ENCODE data around the gene LNP1.

DNA sequence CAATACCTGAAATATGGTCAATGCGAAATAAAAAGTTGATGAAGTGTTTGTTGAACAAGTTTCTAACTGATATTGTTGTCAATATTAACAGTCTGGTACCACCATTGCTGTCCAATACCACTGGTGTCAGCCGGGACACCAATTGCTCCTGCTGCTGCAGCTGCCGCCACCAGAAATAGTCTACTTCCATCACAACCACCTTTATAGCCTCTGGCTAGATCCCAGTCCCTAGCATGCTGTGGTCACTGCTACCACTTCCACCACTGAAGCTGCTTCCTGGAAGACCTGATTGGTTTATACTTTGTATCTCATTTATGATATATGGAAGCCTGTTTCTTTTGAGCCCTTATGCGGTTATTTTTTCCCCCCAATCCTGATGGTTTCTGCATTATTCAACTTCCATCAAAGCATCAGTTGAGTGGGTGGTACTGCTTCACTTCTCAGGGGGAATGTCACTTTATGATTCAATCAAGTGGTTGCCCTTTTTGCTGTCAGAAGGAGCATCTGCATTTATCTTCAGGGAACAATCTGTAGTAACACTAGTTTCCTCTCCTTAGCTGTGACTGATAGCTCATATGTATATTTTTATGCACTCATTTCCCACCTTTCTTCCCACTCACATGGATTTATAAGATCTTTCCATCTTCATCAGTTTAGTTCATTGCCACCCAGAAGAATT lies 11.7 kb downstream of the LNP1 start:
- no peak for TF ChIP-seq POLR2AphosphoS5 (IDR thresholded peaks at IDR 0.05)
- TF ChIP-seq, protein P1, sequence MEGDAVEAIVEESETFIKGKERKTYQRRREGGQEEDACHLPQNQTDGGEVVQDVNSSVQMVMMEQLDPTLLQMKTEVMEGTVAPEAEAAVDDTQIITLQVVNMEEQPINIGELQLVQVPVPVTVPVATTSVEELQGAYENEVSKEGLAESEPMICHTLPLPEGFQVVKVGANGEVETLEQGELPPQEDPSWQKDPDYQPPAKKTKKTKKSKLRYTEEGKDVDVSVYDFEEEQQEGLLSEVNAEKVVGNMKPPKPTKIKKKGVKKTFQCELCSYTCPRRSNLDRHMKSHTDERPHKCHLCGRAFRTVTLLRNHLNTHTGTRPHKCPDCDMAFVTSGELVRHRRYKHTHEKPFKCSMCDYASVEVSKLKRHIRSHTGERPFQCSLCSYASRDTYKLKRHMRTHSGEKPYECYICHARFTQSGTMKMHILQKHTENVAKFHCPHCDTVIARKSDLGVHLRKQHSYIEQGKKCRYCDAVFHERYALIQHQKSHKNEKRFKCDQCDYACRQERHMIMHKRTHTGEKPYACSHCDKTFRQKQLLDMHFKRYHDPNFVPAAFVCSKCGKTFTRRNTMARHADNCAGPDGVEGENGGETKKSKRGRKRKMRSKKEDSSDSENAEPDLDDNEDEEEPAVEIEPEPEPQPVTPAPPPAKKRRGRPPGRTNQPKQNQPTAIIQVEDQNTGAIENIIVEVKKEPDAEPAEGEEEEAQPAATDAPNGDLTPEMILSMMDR (IDR thresholded peaks at IDR 0.05): no peak
- no peak for TF ChIP-seq POLR2A (IDR thresholded peaks at IDR 0.05)
